SK-N-MC (cell line): ENCODE measurements around the gene TMC2.

ENCODE experiments used
- EZH2 ChIP-seq: fragments of 200-600 bp; sonication (generic); IDR thresholded peaks from one replicate; pipeline ENCODE4 v1.6.1; 2017; ENCODE audit warnings: antibody characterized with exemption
- FOXP2 ChIP-seq: optimal IDR thresholded peaks from 2 replicates; pipeline ENCODE3; 2011; ENCODE audit warnings: mild to moderate bottlenecking, moderate library complexity; ENCODE audit not compliant: insufficient read depth; ENCODE audit errors: extremely low read length, control extremely low read depth
- POLR2AphosphoS5 ChIP-seq: IDR thresholded peaks from 2 replicates; pipeline ENCODE4 v1.6.1; 2012; ENCODE audit warnings: mild to moderate bottlenecking, low read depth, low read length, borderline replicate concordance

DNA sequence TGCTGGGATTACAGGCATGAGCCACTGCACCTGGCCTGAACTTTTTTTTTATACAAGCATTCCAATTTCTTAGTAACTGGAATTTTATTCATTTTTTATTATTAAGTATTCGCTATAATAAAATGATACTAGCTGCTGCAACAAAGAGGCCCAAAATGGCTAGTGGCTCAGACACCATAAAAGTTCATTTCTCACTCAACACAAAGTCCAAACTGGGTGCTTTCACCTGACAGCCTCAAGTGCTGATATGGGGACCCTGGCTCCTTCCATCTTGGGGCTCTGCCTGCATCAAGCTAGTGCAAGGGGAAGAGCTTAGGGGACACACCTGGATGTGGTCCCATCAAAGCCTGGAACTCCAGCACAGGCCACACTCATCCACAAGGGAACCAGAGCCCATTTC is 103.9 kb downstream of the TMC2 start:
- no peak for TF ChIP-seq POLR2AphosphoS5
- TF ChIP-seq EZH2 = no peak
- TF ChIP-seq FOXP2 = no peak
